GM12872 (cell line): ENCODE measurements around the gene FCRL6.

Experiments used
- CTCF ChIP-seq: IDR thresholded peaks from 3 replicates; pipeline ENCODE4 v1.5.1; 2011; ENCODE audit warnings: low read depth, mild to moderate bottlenecking, low read length, moderate library complexity; ENCODE audit not compliant: insufficient read depth

FCRL6 gene

GRCh38 chr1:159802111-159802510 is at the start of gene FCRL6:
TSS of gene FCRL6 (plus strand) at chr1:159802360. CDS start at chr1:159802425, 65 bp downstream.
- TF ChIP-seq CTCF: no peak

- TF ChIP-seq CTCF: no peak
These were observed 48.8 kb upstream of the FCRL6 start for GRCh38 chr1:159753386-159753785.

- TF ChIP-seq CTCF: no peak
These were observed 46.6 kb upstream of the FCRL6 start for GRCh38 chr1:159755451-159756007.

GRCh38 chr1:159756397-159756796 is 45.8 kb upstream of the FCRL6 start:
- no peak for TF ChIP-seq CTCF

GRCh38 chr1:159763686-159764085 is 38.5 kb upstream of the FCRL6 start:
- no peak for TF ChIP-seq CTCF

- TF ChIP-seq CTCF: no peak
These were observed 36.4 kb upstream of the FCRL6 start for GRCh38 chr1:159765806-159766205.

- TF ChIP-seq CTCF: no peak
These were observed 30.8 kb upstream of the FCRL6 start for GRCh38 chr1:159771127-159771895.
